Naive thymus-derived CD8-positive, alpha-beta T cell (primary cell): ENCODE measurements around the gene ZNF518B. TPM values are rescaled to one million over a fixed set of nuclear protein-coding genes. Genes with fewer than 3 reads are reported as not detected.
"Not testable (repeated sequence)": the region's sequence is repeated elsewhere in the genome, so short reads cannot be mapped to it uniquely, and the experiment has no call there.

Experiments used
- ATAC-seq, 2 donors: fragments of 150-1000 bp; cut with Tn5 transposase in 1 of 2; sonication (Bioruptor Pico), chemical (Tn5 transposase) in 1 of 2; 1 replicate in 1 of 2; 2 replicates in 1 of 2; pipeline ENCODE4 v1.10.0; 2021; ENCODE audit warnings: mild to moderate bottlenecking in 2 of 2, moderate library complexity in 2 of 2
- POLR2A ChIA-PET: fragments of 350-600 bp; sonication (Branson Sonifier 250); formaldehyde crosslinking; loops from one replicate; lab custom pipeline; 2021; ENCODE audit warnings: antibody characterized with exemption; lab: Charles Lee
- DNase-seq, 10 donors: peaks; one replicate each; pipeline versions ENCODE4 v3.0.0 to v3.0.0-alpha.2; 2020 to 2022
- H3K27ac Mint-ChIP-seq, 10 donors: one replicate each; pipeline ENCODE4 v1.8.0; 2020 to 2022; ENCODE audit warnings: mild to moderate bottlenecking in 10 of 10, mixed read lengths in 10 of 10, moderate library complexity in 4 of 10, inconsistent platforms in 1 of 10
- H3K27me3 Mint-ChIP-seq, 5 donors: one replicate each; pipeline ENCODE4 v1.8.0; 2021 to 2022; ENCODE audit warnings: mixed read lengths in 5 of 5
- H3K36me3 Mint-ChIP-seq, 3 donors: one replicate each; pipeline ENCODE4 v1.8.0; 2020 to 2022; ENCODE audit warnings: mixed read lengths in 3 of 3, mild to moderate bottlenecking in 2 of 3, inconsistent platforms in 1 of 3
- H3K4me1 Mint-ChIP-seq, 4 donors: one replicate each; pipeline ENCODE4 v1.8.0; 2021 to 2022; ENCODE audit warnings: mixed read lengths in 4 of 4
- H3K4me3 Mint-ChIP-seq, 10 donors: one replicate each; pipeline ENCODE4 v1.8.0; 2020 to 2022; ENCODE audit warnings: mild to moderate bottlenecking in 10 of 10, mixed read lengths in 10 of 10, moderate library complexity in 6 of 10, inconsistent platforms in 1 of 10
- H3K9me3 Mint-ChIP-seq, 9 donors: one replicate each; pipeline ENCODE4 v1.8.0; 2020 to 2022; ENCODE audit warnings: mixed read lengths in 9 of 9, mild to moderate bottlenecking in 3 of 9, inconsistent platforms in 1 of 9, moderate library complexity in 1 of 9
- polyA plus RNA-seq, 3 donors: library from polyadenylated mRNA; unstranded; fragments of 300-500 nt; fragmentation: Illumina TruSeq; gene quantifications; one replicate each; pipeline ENCODE4 v1.2.3, GENCODE V29; 2021
- total RNA-seq, 8 experiments: library from RNA in 2 of 8; stranded (reverse) in 2 of 8; gene quantifications; one replicate each; pipeline ENCODE4 v1.2.3 and lab custom pipeline; 2021 to 2026

Gene ZNF518B
- total and polyA plus RNA-seq, 5 experiments from 2014 or later: 12.0 to 62.5 (median 19.7) TPM

DNA sequence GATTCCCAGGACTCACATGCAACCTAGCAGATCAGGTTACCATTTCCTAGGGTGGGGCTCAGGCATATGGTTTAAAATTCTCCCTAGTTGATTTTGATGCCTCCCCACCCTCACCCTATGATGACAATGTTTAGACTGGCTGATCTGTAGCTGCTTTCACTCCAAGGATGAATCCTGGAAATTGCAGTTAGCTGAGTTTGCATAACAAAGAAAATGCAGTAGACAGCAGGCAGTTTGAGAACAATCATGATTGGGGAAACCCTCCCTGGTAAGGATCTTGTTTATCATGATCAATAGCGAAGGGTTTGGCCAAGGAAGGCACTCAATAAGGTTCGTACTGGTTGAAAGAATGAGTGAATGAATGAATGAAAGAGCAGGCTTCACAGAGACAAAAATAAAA, 2.1 kb downstream of the ZNF518B start:
- Mint-ChIP-seq H3K27ac (peak overlapping the region in 6 of 10 donors; percentile 21 to 55 (median 41)), H3K4me3 (peak overlapping the region in 8 of 10 donors; percentile 13 to 91 (median 44)), H3K4me1 (peaks cover 14 to 36% (median 34%) of the 10 kb centered on the region in 4 donors), H3K36me3 (peaks cover 25 to 48% (median 43%) of the 10 kb centered on the region in 3 donors), H3K9me3 (peaks cover 0 to 24% (median 11%) of the 10 kb centered on the region in 9 donors), H3K27me3 (peaks cover 0 to 6% (median 0%) of the 10 kb centered on the region in 5 donors)
- POLR2A ChIA-PET: interaction anchor here (1.4 kb wide), 1 partner anchor 39 kb away, joined by 3 read pairs; no protein-coding TSS in a partner anchor
- no peak for ATAC-seq
- no peak for DNase-seq

DNA sequence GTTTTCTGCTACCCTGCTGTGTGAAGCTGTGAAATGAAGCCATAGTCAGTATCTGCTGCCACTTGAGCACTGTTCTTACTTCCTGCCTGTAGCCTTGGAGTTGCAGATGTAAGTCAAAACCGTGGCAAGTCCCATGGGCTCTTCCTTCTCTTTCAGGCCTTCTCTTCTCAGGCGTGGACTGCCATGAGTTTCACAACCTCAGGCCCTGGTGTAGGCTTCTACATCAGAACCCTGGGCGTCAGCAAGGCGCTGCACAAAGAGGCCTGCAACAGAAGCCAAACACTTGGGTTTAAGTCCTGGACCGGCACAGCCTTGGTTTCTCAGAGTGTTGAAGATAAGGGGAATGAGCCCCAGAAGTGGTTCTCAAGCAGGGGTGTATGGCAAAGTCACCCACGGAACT, 2.5 kb downstream of the ZNF518B start:
- DNase-seq (no peak), ATAC-seq (no peak)
- peaks cover 0 to 28% (median 14%) of the 10 kb centered on the region in 9 donors for H3K9me3 Mint-ChIP-seq
- H3K27me3 Mint-ChIP-seq: peaks cover 0 to 6% (median 0%) of the 10 kb centered on the region in 5 donors
- POLR2A ChIA-PET: interaction anchor here (1.4 kb wide), 1 partner anchor 38 kb away, joined by 3 read pairs; no protein-coding TSS in a partner anchor
- peak overlapping the region in 4 of 10 donors; percentile 7 to 64 (median 36) for H3K4me3 Mint-ChIP-seq
- peaks cover 30 to 52% (median 47%) of the 10 kb centered on the region in 3 donors for H3K36me3 Mint-ChIP-seq
- H3K27ac Mint-ChIP-seq: peak overlapping the region in 5 of 10 donors; percentile 21 to 59 (median 43)
- peaks cover 14 to 36% (median 34%) of the 10 kb centered on the region in 4 donors for H3K4me1 Mint-ChIP-seq

DNA sequence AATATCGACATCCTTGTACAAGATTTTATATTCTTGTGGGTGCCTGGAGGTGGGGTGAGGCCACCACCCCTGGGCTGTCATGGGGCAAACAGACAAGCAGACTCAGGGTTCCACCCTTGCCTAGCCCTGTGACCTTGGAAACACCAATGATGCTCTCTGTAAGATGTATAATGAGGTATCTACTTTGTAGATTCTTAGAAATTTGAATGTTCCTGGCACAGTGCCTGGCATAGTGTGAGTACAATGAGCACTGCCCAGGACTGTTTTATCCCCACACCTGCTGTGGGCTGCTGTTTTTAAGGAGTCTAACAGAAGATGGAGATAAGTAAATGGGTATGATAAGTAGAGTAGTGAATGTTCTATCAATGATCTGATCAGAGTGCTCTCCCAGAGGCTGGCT, 3.1 kb downstream of the ZNF518B start:
- POLR2A ChIA-PET: no interaction called here
- Mint-ChIP-seq H3K4me3 (peak overlapping the region in 5 of 10 donors; percentile 3 to 69 (median 22)), H3K27me3 (no peaks in the 10 kb centered on the region)

DNA sequence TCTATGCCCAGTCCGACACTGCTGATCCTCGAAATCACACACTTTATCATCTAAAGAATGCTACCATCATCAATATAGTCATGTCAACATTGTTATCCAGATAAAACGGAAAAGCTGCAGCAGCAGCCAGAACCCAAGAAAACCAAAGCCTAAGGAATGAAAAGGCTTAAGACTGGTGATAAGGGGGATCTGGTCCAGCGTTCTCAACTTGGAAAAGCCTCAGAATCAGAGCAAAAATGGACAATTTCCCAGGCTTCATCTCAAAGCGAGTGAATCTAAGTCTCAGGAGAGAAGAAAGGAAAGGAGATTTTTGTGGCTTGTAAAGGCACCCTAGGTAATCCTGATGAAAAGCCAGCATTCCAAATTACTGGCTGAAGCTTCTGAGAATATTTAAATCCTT, 8.2 kb downstream of the ZNF518B start:
- Mint-ChIP-seq H3K36me3 (peaks cover 77 to 93% (median 87%) of the 10 kb centered on the region in 3 donors), H3K27me3 (no peaks in the 10 kb centered on the region), H3K4me3 (no peak overlapping the region), H3K4me1 (peaks cover 3 to 10% (median 6%) of the 10 kb centered on the region in 4 donors), H3K9me3 (peaks cover 5 to 80% (median 53%) of the 10 kb centered on the region in 9 donors), H3K27ac (no peak overlapping the region)
- DNase-seq (no peak), ATAC-seq (no peak)
- POLR2A ChIA-PET: interaction anchor here (1.4 kb wide), 1 partner anchor 9 kb away, joined by 4 read pairs; no protein-coding TSS in a partner anchor

More for the DNA sequence above, 3.1 kb downstream of the ZNF518B start:
- Mint-ChIP-seq H3K9me3 (peaks cover 0 to 34% (median 18%) of the 10 kb centered on the region in 9 donors), H3K36me3 (peaks cover 35 to 58% (median 52%) of the 10 kb centered on the region in 3 donors), H3K4me1 (peaks cover 14 to 37% (median 34%) of the 10 kb centered on the region in 4 donors), H3K27ac (peak overlapping the region in 3 of 10 donors; percentile 21 to 57 (median 36))
- ATAC-seq (no peak), DNase-seq (no peak)

DNA sequence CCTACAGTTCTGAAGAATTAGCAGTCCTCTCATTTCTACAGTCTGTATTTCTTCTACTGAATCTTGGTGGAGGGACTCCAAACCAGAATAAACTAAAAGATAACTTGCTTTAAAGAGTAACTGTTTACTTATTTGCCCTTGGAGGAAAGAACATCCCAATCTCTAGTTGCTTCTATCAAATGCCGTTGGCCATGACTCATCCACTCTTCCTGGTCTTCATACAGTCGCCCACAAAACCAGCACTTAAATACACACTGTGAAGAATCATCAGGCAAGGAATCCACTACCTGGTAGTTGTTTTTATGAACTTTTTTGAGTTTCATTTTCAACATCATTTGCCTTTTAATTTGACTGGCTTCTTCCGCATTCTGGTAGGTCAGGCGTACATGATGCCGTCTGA, 14.2 kb downstream of the ZNF518B start:
- Mint-ChIP-seq H3K27me3 (no peaks in the 10 kb centered on the region), H3K4me3 (no peak overlapping the region), H3K4me1 (peaks cover 0 to 8% (median 2%) of the 10 kb centered on the region in 4 donors), H3K27ac (peak overlapping the region in 1 of 10 donors; percentile 1), H3K9me3 (peaks cover 6 to 79% (median 56%) of the 10 kb centered on the region in 9 donors), H3K36me3 (peaks cover 36 to 80% (median 60%) of the 10 kb centered on the region in 3 donors)
- POLR2A ChIA-PET: no interaction called here
- DNase-seq (no peak), ATAC-seq (no peak)

DNA sequence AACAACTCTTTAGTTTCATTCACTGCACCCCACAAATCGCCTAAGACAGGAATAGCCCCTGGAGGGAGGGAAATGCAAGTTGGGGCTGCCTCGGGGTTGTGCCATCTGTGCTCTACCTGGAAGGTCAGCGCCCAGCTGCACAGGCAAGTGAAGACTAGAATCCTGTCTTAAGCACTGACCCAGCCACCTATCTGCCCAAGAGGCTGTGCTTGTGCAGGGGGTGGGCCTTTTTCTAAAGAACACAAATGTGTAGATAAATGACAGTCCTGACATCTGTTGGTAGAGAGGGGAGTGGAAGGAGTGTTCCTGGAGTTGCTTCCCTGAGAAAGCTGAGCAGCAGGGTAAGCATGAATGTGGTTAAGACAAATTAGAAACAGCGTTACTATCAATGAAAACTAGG, 15.7 kb downstream of the ZNF518B start:
- POLR2A ChIA-PET: no interaction called here
- DNase-seq: no peak
- H3K27me3 Mint-ChIP-seq: no peaks in the 10 kb centered on the region
- peaks cover 6 to 68% (median 47%) of the 10 kb centered on the region in 9 donors for H3K9me3 Mint-ChIP-seq
- H3K4me3 Mint-ChIP-seq: no peak overlapping the region
- no peak for ATAC-seq
- H3K36me3 Mint-ChIP-seq: peaks cover 23 to 72% (median 50%) of the 10 kb centered on the region in 3 donors
- peaks cover 0 to 3% (median 0%) of the 10 kb centered on the region in 4 donors for H3K4me1 Mint-ChIP-seq
- peak overlapping the region in 2 of 10 donors; percentile 29 for H3K27ac Mint-ChIP-seq

DNA sequence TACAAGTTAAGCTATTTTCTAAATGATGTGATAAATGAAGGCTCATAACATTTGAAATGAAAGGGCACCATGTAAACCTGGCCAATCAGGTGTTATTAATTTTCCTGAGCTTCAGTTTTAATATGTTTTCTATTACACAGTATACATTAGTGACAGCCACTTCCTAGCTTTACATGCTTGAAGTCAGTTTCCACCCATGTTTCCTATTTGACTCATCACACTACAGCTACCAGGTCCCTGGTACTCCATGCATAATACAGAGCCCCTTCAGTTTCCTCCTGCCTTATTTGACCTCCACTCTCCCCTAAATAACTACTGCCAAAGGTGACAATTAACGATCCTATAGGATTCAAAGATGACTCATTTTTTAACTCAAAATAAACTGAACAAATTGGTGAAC, 18.3 kb downstream of the ZNF518B start:
- peak overlapping the region in 1 of 10 donors; percentile 57 for H3K27ac Mint-ChIP-seq

DNA sequence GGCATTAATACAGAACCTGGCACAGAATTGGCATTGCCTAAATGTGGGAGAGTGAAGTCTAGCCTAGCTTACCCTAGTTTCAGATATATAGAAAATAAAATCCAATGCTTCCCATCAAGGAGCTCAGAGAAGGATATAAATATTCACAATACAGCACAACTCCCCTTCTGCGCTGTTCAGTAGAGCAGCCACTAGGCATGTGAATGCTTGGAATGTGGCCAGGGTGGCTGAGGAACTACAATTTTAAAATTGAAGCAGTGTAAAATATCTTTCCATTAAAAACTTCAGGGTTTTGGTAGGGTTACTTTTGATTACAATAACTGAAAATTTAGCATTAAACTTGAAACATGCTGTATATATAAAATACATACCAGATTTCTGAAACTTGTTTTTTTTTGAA, 19.5 kb downstream of the ZNF518B start:
- DNase-seq (no peak), ATAC-seq (no peak)
- POLR2A ChIA-PET: no interaction called here
- peaks cover 1 to 32% (median 18%) of the 10 kb centered on the region in 9 donors for H3K9me3 Mint-ChIP-seq
- H3K27me3 Mint-ChIP-seq: no peaks in the 10 kb centered on the region
- H3K4me1 Mint-ChIP-seq: peaks cover 0 to 3% (median 0%) of the 10 kb centered on the region in 4 donors
- H3K4me3 Mint-ChIP-seq: no peak overlapping the region
- peaks cover 3 to 41% (median 16%) of the 10 kb centered on the region in 3 donors for H3K36me3 Mint-ChIP-seq
- H3K27ac Mint-ChIP-seq: no peak overlapping the region

More for the DNA sequence above, 18.3 kb downstream of the ZNF518B start:
- peaks cover 3 to 48% (median 26%) of the 10 kb centered on the region in 3 donors for H3K36me3 Mint-ChIP-seq
- H3K4me1 Mint-ChIP-seq: peaks cover 0 to 3% (median 0%) of the 10 kb centered on the region in 4 donors
- no peak overlapping the region for H3K4me3 Mint-ChIP-seq
- no peak for ATAC-seq
- no peak for DNase-seq
- no peaks in the 10 kb centered on the region for H3K27me3 Mint-ChIP-seq
- H3K9me3 Mint-ChIP-seq: peaks cover 4 to 44% (median 29%) of the 10 kb centered on the region in 9 donors
- POLR2A ChIA-PET: no interaction called here

DNA sequence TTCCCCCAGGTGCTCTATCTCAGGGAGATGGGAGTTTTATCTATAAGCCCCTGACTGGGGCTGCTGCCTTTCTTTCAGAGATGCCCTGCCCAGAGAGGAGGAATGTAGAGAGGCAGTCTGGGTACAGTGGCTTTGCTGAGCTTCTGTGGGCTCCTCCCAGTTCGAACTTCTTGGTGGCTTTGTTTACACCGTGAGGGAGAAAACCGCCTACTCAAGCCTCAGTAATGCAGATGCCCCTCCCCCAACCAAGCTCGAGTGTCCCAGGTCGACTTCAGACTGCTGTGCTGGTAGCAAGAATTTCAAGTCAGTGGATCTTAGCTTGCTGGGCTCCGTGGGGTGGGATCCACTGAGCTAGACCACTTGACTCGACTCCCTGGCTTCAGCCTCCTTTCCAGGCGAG, 29.5 kb downstream of the ZNF518B start:
- H3K9me3 Mint-ChIP-seq: peaks cover 0 to 33% (median 11%) of the 10 kb centered on the region in 9 donors
- POLR2A ChIA-PET: interaction anchor here (1.0 to 2.1 kb wide), 2 partner anchors 11 to 29 kb away, joined by 3 to 5 read pairs; no protein-coding TSS in a partner anchor
- not testable (repeated sequence) for H3K4me1 Mint-ChIP-seq

DNA sequence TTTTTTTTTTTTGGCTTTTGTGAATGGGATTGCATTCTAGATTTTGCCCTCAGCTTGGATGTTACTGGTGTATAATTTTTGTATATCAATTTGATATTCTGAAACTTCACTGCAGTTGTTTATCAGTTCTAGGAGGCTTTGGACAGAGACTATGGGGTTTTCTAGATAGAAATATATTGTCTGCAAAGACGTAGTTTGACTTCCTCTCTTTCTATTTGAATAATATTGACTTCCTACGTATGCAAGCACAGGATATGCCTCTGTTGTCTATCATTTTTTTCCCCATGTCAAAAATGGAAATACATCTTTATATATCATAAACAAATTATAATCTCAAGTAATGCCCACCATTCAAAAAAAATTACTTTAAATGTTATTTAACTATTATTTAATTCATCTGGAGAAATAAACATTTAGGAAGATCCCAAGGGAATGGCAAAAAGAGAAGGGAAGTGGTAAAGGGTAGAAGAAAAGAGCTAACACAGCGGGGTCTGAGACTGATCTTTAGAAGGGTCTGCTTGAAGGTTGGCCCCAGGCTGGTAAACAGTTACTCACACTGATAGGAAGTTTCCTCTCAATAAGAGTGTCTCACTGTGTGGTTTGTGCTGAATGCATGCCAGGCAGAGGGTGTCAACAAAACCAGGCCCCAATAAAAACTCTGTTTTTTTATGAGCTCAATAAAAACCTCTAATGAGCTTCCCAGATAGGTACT, 35.7 kb downstream of the ZNF518B start:
- H3K4me1 Mint-ChIP-seq: peaks cover 20 to 33% (median 26%) of the 10 kb centered on the region in 4 donors
- H3K9me3 Mint-ChIP-seq: peaks cover 0 to 20% (median 6%) of the 10 kb centered on the region in 9 donors
- POLR2A ChIA-PET: interaction anchor here (1.0 to 2.8 kb wide), 3 partner anchors 19 to 40 kb away, joined by 4 to 24 read pairs (median 5); partner anchors contain the start of gene ZNF518B

More for the DNA sequence above, 29.5 kb downstream of the ZNF518B start:
- H3K4me3 Mint-ChIP-seq, H3K27ac Mint-ChIP-seq, ATAC-seq, DNase-seq, H3K27me3 Mint-ChIP-seq: not testable (repeated sequence)
- H3K36me3 Mint-ChIP-seq: peaks cover 0 to 20% (median 13%) of the 10 kb centered on the region in 3 donors

DNA sequence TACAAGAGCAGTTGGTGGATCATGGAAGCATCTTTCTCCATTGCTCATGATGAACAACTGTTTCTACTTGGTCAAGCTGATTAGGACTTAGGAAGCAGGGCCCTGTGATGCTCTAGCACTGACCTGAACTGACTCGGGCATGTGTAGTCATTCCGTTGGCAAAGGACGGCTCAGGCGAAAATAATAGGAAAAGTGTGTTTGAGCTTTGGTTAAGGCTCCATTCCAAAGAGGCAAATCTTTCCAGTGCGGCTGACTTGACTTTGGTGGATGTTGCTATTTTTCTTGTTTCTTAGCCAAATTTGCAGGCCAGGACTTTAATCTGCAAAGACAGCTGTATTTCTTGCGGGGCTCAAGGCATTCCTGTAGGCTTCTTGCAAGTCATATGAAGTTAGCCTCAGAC, 39.5 kb downstream of the ZNF518B start:
- H3K36me3 Mint-ChIP-seq: peaks cover 0 to 9% (median 6%) of the 10 kb centered on the region in 3 donors
- H3K4me1 Mint-ChIP-seq: peaks cover 32 to 65% (median 51%) of the 10 kb centered on the region in 4 donors

More for the DNA sequence above, 35.7 kb downstream of the ZNF518B start:
- ATAC-seq (peak; percentile 81 to 85), DNase-seq (peak in 7 of 10 donors; percentile 2 to 63 (median 52))
- peak overlapping the region; percentile 75 to 98 (median 94) for H3K27ac Mint-ChIP-seq
- no peaks in the 10 kb centered on the region for H3K27me3 Mint-ChIP-seq
- H3K36me3 Mint-ChIP-seq: peaks cover 0 to 18% (median 15%) of the 10 kb centered on the region in 3 donors
- peak overlapping the region in 9 of 10 donors; percentile 7 to 80 (median 70) for H3K4me3 Mint-ChIP-seq

DNA sequence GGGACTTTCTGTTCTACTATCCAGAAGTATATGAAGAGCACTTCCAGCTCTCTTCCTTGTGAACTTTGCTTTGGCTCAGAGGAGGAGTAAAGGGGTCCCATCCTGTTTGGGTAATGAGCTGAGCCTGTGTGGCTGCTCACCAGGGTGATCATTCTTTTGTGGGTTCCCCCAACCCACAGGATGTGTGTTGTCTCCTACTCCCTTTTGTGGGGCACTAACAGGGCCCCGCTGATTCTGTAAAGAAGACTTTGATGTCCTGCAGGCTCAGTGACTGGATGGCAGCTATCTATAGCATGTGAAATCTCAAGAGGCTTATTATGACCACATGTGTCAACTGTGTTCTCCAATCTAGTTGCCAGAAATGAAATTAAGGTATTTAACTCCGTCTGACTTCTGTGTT, 40.8 kb downstream of the ZNF518B start:
- Mint-ChIP-seq H3K27ac (peak overlapping the region; percentile 7 to 95 (median 88)), H3K36me3 (peaks cover 0 to 9% (median 6%) of the 10 kb centered on the region in 3 donors), H3K9me3 (peaks cover 0 to 11% (median 0%) of the 10 kb centered on the region in 9 donors), H3K4me3 (peak overlapping the region in 9 of 10 donors; percentile 41 to 74 (median 63)), H3K4me1 (peaks cover 27 to 52% (median 46%) of the 10 kb centered on the region in 4 donors), H3K27me3 (no peaks in the 10 kb centered on the region)
- DNase-seq: peak in 9 of 10 donors; percentile 17 to 88 (median 78)
- POLR2A ChIA-PET: interaction anchor here (0.9 to 4.8 kb wide), 5 partner anchors 11 to 299 kb away, joined by 3 to 30 read pairs (median 8); partner anchors contain the start of genes WDR1 and ZNF518B
- peak; percentile 91 to 96 for ATAC-seq

More for the DNA sequence above, 39.5 kb downstream of the ZNF518B start:
- Mint-ChIP-seq H3K4me3 (peak overlapping the region in 2 of 10 donors; percentile 15 to 60), H3K27ac (peak overlapping the region in 3 of 10 donors; percentile 21 to 89 (median 88)), H3K27me3 (no peaks in the 10 kb centered on the region), H3K9me3 (peaks cover 0 to 11% (median 0%) of the 10 kb centered on the region in 9 donors)
- POLR2A ChIA-PET: interaction anchor here (4.8 kb wide), 1 partner anchor 39 kb away, joined by 30 read pairs; the partner anchor contains the start of gene ZNF518B
- DNase-seq: no peak
- no peak for ATAC-seq
